GM12878 (cell line): ENCODE measurements around the gene P3H1.

Experiments used
- CBX5 ChIP-seq: sonication (generic); IDR thresholded peaks from 2 replicates; pipeline ENCODE4 v1.6.1; 2016; ENCODE audit warnings: low read depth, moderate library complexity, mild to moderate bottlenecking, inconsistent platforms
- CREB1 ChIP-seq: IDR thresholded peaks from 2 replicates; pipeline ENCODE4 v1.6.1; 2012; ENCODE audit warnings: low read depth, mild to moderate bottlenecking, inconsistent platforms
- EZH2 ChIP-seq: IDR thresholded peaks from 2 replicates; pipeline ENCODE4 v1.6.1; 2012; ENCODE audit warnings: low read depth, mild to moderate bottlenecking, control low read depth, inconsistent platforms, low read length, borderline replicate concordance; ENCODE audit not compliant: control insufficient read depth
- MXI1 ChIP-seq: fragments of 150-350 bp; IDR thresholded peaks from 2 replicates; pipeline ENCODE4 v1.6.1; 2011; ENCODE audit warnings: low read depth, mild to moderate bottlenecking, inconsistent platforms, low read length, improper control_type of control experiment
- RCOR1 ChIP-seq: conservative IDR thresholded peaks from 2 replicates; pipeline ENCODE4 v1.6.1; 2012; ENCODE audit warnings: low read depth, low read length, improper control_type of control experiment
- SMC3 ChIP-seq: IDR thresholded peaks from 2 replicates; pipeline ENCODE4 v1.6.1; 2011; ENCODE audit warnings: low read length, improper control_type of control experiment, borderline replicate concordance
- ZNF24 ChIP-seq: fragments of 450-650 bp; IDR thresholded peaks from 2 replicates; pipeline ENCODE4 v1.6.1; 2017; ENCODE audit warnings: antibody characterized with exemption, mild to moderate bottlenecking
- TF ChIP-seq, protein P1 (sequence below), 3 experiments: IDR thresholded peaks in 2 of 3; conservative IDR thresholded peaks in 1 of 3; 2 replicates each; pipeline ENCODE4 v1.5.1; 2011; ENCODE audit warnings: low read depth in 3 of 3, low read length in 3 of 3, mild to moderate bottlenecking in 3 of 3, control low read depth in 2 of 3, moderate library complexity in 2 of 3, inconsistent platforms in 1 of 3, mixed read lengths in 1 of 3; ENCODE audit not compliant: control insufficient read depth in 2 of 3, insufficient read depth in 1 of 3; ENCODE audit errors: extremely low read depth in 1 of 3
- TF ChIP-seq, protein P2 (sequence below): IDR thresholded peaks from 2 replicates; pipeline ENCODE4 v1.6.1; 2011; ENCODE audit warnings: mild to moderate bottlenecking, low read depth, low read length, moderate library complexity; ENCODE audit not compliant: insufficient replicate concordance
- TF ChIP-seq, protein P3 (sequence below): IDR thresholded peaks from 2 replicates; pipeline ENCODE4 v1.6.1; 2011; ENCODE audit warnings: borderline replicate concordance, low read depth, mild to moderate bottlenecking, moderate library complexity, low read length; ENCODE audit not compliant: insufficient read depth, poor library complexity, severe bottlenecking

DNA sequence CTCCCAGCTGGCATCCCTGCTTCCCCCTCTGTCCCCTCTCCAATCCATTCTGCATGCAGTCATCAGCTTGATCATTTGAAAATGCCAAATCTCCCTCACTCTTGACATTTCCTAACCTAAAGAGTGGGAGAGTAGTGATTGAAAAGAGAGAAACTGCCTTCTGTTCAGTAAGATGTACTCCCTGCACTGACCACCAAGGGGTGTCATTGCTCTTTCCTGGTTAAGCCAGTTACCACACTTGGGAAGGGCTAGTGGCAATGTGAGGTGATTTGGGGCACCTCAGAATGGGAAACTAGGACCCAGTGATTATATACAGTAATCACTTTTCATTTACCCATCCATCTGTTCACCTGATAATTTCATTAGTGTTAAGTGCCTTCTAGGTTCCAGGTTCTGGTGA lies 11.0 kb upstream of the P3H1 start:
- TF ChIP-seq, protein P1, sequence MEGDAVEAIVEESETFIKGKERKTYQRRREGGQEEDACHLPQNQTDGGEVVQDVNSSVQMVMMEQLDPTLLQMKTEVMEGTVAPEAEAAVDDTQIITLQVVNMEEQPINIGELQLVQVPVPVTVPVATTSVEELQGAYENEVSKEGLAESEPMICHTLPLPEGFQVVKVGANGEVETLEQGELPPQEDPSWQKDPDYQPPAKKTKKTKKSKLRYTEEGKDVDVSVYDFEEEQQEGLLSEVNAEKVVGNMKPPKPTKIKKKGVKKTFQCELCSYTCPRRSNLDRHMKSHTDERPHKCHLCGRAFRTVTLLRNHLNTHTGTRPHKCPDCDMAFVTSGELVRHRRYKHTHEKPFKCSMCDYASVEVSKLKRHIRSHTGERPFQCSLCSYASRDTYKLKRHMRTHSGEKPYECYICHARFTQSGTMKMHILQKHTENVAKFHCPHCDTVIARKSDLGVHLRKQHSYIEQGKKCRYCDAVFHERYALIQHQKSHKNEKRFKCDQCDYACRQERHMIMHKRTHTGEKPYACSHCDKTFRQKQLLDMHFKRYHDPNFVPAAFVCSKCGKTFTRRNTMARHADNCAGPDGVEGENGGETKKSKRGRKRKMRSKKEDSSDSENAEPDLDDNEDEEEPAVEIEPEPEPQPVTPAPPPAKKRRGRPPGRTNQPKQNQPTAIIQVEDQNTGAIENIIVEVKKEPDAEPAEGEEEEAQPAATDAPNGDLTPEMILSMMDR (IDR thresholded peaks at IDR 0.05 in 2 of 3, conservative IDR thresholded peaks at IDR 0.05 in 1 of 3; ENCODE audit: control insufficient read depth in 2 of 3, extremely low read depth in 1 of 3, insufficient read depth in 1 of 3, low read depth in 3 of 3, low read length in 3 of 3) = peak; percentile 69 to 76 (median 71)
- TF ChIP-seq SMC3 (peak; percentile 73; the same call in 1 of the 2 replicates), RCOR1 (no peak), EZH2 (no peak), CBX5 (no peak), MXI1 (no peak), CREB1 (no peak), ZNF24 (no peak)
- TF ChIP-seq, protein P2, sequence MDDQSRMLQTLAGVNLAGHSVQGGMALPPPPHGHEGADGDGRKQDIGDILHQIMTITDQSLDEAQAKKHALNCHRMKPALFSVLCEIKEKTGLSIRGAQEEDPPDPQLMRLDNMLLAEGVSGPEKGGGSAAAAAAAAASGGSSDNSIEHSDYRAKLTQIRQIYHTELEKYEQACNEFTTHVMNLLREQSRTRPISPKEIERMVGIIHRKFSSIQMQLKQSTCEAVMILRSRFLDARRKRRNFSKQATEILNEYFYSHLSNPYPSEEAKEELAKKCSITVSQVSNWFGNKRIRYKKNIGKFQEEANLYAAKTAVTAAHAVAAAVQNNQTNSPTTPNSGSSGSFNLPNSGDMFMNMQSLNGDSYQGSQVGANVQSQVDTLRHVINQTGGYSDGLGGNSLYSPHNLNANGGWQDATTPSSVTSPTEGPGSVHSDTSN = no peak
- TF ChIP-seq, protein P3, sequence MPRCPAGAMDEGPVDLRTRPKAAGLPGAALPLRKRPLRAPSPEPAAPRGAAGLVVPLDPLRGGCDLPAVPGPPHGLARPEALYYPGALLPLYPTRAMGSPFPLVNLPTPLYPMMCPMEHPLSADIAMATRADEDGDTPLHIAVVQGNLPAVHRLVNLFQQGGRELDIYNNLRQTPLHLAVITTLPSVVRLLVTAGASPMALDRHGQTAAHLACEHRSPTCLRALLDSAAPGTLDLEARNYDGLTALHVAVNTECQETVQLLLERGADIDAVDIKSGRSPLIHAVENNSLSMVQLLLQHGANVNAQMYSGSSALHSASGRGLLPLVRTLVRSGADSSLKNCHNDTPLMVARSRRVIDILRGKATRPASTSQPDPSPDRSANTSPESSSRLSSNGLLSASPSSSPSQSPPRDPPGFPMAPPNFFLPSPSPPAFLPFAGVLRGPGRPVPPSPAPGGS = no peak
